Body of pancreas (tissue), 4 donors: ENCODE results near the gene STIMATE. TPM values are rescaled to one million over a fixed set of nuclear protein-coding genes. Genes with fewer than 3 reads are reported as not detected.

Source experiments
- ATAC-seq: fragments of 150-250 bp; one replicate; pipeline ENCODE4 v1.9.1; 2016
- DNase-seq, 4 donors: peaks; one replicate each; pipeline ENCODE4 v3.0.0-alpha.2; 2019
- H3K27ac ChIP-seq, 4 donors: fragments of 200-600 bp; sonication (generic); 1 replicate in 3 of 4; 2 replicates in 1 of 4; pipeline versions ENCODE4 v1.5.1 to v1.6.1; 2016 to 2019; ENCODE audit warnings: mild to moderate bottlenecking in 1 of 4, mixed read lengths in 1 of 4, moderate library complexity in 1 of 4
- H3K27me3 ChIP-seq, 2 donors: fragments of 200-600 bp; sonication (generic); one replicate each; pipeline ENCODE4 v1.6.0; 2016; ENCODE audit warnings: mild to moderate bottlenecking in 1 of 2
- H3K36me3 ChIP-seq, 2 donors: fragments of 200-600 bp; sonication (generic); replicated peaks in 1 of 2; 2 replicates each; pipeline ENCODE4 v1.5.1; 2016; ENCODE audit warnings: low read depth in 2 of 2; ENCODE audit not compliant: insufficient read depth in 1 of 2
- H3K4me1 ChIP-seq: fragments of 200-600 bp; sonication (generic); one replicate; pipeline ENCODE4 v1.6.0; 2016
- H3K4me3 ChIP-seq, 2 donors: fragments of 200-600 bp; sonication (generic); 1 replicate in 1 of 2; 2 replicates in 1 of 2; pipeline ENCODE4 v1.5.1; 2016 to 2019
- H3K9me3 ChIP-seq, 3 donors: fragments of 200-600 bp; sonication (generic); 1 replicate in 2 of 3; 2 replicates in 1 of 3; pipeline ENCODE4 v1.5.1; 2016
- CTCF ChIP-seq, 7 experiments: fragments of 450-650 bp in 4 of 7; fragments of 200-600 bp in 3 of 7; sonication (generic) in 3 of 7; IDR thresholded peaks; one replicate each; pipeline ENCODE4 v1.5.1; 2016 to 2019; ENCODE audit warnings: antibody characterized with exemption in 7 of 7
- POLR2A ChIP-seq, 3 donors: fragments of 450-650 bp; IDR thresholded peaks; one replicate each; pipeline ENCODE4 v1.6.1; 2016; ENCODE audit warnings: antibody characterized with exemption in 3 of 3, mild to moderate bottlenecking in 2 of 3
- WGBS, 2 donors: methylation state at CpG; one replicate each; pipeline ENCODE4 v1.1.5; 2017; 5-methylcytosine and 5-hydroxymethylcytosine counted together
- intact Hi-C: fragments of 100-400 bp; cut with DNase I; formaldehyde crosslinking; loops from one replicate; pipeline ENCODE4 v1.15.1; 2023
- total RNA-seq, 2 donors: library from RNA; depleted of rRNA; stranded (reverse); fragments of >200 nt; gene quantifications; one replicate each; pipeline ENCODE4 v1.1.0, GENCODE V29; 2016

Gene STIMATE
- total RNA-seq, 2 donors from 2014 or later, result 13.0 to 63.0 TPM

DNA sequence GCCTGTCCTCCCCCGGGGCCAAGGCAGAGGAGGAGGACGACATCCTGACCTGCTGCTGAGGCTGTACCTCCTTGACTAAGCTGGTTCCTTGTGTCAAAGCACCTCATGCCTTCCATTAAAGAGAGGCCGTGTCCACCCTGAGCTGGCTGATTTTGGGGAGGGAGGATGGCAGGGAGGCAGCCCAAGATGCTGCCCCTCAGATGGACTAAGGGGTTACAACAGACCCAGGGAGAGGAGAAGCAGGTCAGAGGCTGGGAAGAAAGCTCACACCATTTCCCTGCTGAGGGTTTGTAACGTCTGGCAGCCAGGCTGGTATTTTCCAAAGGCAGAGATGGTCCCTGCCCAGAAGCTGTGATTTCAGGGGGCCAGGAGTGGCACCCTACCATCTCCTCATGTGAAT lies 105.4 kb downstream of the STIMATE start:
- Histone ChIP-seq H3K27ac (no peak overlapping the region), H3K9me3 (no peaks in the 10 kb centered on the region), H3K4me1 (peaks cover 10% of the 10 kb centered on the region), H3K36me3 (no peaks in the 10 kb centered on the region), H3K27me3 (no peaks in the 10 kb centered on the region), H3K4me3 (no peak overlapping the region)
- DNase-seq (no peak), ATAC-seq (no peak)
- 68 to 78% methylated on average over 2 to 4 of the region's 4 CpGs for WGBS, 2 donors
- TF ChIP-seq CTCF (IDR thresholded peaks at IDR 0.05), result no peak
- intact Hi-C loops, result no loop called here

GRCh38 chr3:52791366-52791765 lies 106.0 kb downstream of the STIMATE start:
- DNase-seq (no peak), ATAC-seq (no peak)
- intact Hi-C loops, result no loop called here
- WGBS, 2 donors, result 75 to 83% methylated on average over 12 of the region's 12 CpGs
- Histone ChIP-seq H3K9me3 (no peaks in the 10 kb centered on the region), H3K27ac (no peak overlapping the region), H3K4me1 (peaks cover 10% of the 10 kb centered on the region), H3K4me3 (no peak overlapping the region), H3K27me3 (no peaks in the 10 kb centered on the region), H3K36me3 (no peaks in the 10 kb centered on the region)
- no peak for TF ChIP-seq POLR2A (IDR thresholded peaks at IDR 0.05)
- TF ChIP-seq CTCF (IDR thresholded peaks at IDR 0.05), result no peak

GRCh38 chr3:52790741-52791140 lies 106.6 kb downstream of the STIMATE start:
- Histone ChIP-seq H3K4me1 (peaks cover 8% of the 10 kb centered on the region), H3K36me3 (no peaks in the 10 kb centered on the region), H3K9me3 (no peaks in the 10 kb centered on the region), H3K27me3 (no peaks in the 10 kb centered on the region), H3K27ac (no peak overlapping the region), H3K4me3 (no peak overlapping the region)
- TF ChIP-seq CTCF (IDR thresholded peaks at IDR 0.05), result no peak
- TF ChIP-seq POLR2A (IDR thresholded peaks at IDR 0.05), result no peak
- intact Hi-C loops, result no loop called here
- no peak for DNase-seq
- ATAC-seq, result no peak
- 86 to 89% methylated on average over 13 of the region's 13 CpGs for WGBS, 2 donors

DNA sequence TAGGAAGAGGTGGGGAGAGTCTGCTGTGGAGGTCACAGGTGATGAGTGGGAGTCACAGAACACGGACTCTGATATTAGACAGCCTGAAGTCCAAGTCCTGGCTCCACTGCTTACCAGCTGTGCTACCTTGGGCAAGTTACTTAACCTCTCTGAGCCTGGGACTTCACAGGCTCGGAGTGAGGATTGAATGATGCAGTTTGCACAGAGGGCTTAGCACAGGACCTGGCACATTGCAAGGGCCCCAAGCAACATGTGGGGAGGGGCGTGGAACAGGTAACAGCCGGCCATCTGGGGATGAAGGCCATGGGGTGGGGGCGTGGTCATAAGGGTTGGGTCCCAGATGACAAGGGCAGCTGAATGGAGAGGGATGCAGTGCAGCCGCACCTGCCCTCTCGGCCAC lies 107.0 kb downstream of the STIMATE start:
- Histone ChIP-seq H3K9me3 (no peaks in the 10 kb centered on the region), H3K4me3 (no peak overlapping the region), H3K27me3 (no peaks in the 10 kb centered on the region), H3K4me1 (peaks cover 4% of the 10 kb centered on the region), H3K27ac (no peak overlapping the region), H3K36me3 (no peaks in the 10 kb centered on the region)
- TF ChIP-seq CTCF (IDR thresholded peaks at IDR 0.05), result no peak
- TF ChIP-seq POLR2A (IDR thresholded peaks at IDR 0.05), result no peak
- intact Hi-C loops, result no loop called here
- ATAC-seq, result no peak
- 62 to 74% methylated on average over 5 to 7 of the region's 7 CpGs for WGBS, 2 donors
- no peak for DNase-seq

GRCh38 chr3:52789746-52790040 lies 107.7 kb downstream of the STIMATE start:
- TF ChIP-seq CTCF (IDR thresholded peaks at IDR 0.05), result no peak
- TF ChIP-seq POLR2A (IDR thresholded peaks at IDR 0.05), result no peak
- H3K4me3 ChIP-seq, result no peak overlapping the region
- H3K4me1 ChIP-seq, result no peaks in the 10 kb centered on the region
- H3K9me3 ChIP-seq, result no peaks in the 10 kb centered on the region
- no peak for DNase-seq
- H3K27me3 ChIP-seq, result no peaks in the 10 kb centered on the region
- WGBS, 2 donors, result 91% methylated on average over 5 of the region's 6 CpGs; no CpG with 5 or more reads in 1 of the 2 donors
- ATAC-seq, result no peak
- intact Hi-C loops, result no loop called here
- H3K36me3 ChIP-seq, result no peaks in the 10 kb centered on the region
- no peak overlapping the region for H3K27ac ChIP-seq
